ENCODE results near the gene CAMTA1.

Gene CAMTA1

DNA sequence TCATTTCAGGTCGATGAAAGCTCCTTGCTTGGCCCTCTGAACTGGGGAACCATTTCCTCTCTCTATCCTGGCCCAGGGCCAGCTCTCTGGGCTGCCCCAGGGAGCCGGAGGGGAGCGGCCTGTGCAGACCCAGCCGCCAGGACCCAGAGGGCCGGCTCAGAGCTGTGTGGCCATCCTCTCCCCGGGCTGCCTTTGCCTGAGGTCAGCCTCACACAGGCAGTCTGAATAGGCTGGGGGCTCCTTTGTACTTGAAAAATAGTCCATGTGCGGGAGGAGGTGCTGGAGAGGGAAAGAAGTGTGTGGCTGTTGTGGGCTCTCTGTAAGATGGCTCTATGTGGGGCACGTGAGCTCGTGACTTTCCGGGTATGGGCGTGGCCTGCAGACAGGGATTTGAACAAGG lies 710.7 kb downstream of the CAMTA1 start:
- DNase-seq = no peak

DNA sequence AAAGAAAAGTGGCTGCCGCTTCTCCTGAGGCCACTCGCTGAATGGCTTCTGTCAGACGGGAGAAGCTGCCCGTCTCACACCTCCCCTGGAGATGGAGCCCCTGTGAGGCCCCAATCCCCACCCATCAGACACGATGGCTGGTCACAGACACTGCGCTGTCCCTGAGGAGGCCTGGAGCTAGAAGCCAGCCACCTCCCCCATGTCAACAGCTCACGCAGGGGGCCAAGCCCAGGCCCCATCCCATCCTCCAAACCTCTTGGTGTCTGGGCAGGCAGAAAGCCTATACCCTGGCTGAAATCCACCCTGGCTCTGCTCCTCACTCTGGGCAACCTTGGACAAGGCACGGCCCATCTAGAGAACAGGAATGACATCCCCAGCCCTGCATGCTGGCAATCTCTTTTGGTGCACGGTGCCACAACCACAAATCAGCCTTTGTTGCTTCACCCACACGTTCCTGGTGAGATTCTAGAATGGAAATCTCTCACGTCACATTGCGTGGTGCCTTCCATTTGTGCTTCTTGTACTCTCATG lies 711.9 kb downstream of the CAMTA1 start:
- DNase-seq = no peak

DNA sequence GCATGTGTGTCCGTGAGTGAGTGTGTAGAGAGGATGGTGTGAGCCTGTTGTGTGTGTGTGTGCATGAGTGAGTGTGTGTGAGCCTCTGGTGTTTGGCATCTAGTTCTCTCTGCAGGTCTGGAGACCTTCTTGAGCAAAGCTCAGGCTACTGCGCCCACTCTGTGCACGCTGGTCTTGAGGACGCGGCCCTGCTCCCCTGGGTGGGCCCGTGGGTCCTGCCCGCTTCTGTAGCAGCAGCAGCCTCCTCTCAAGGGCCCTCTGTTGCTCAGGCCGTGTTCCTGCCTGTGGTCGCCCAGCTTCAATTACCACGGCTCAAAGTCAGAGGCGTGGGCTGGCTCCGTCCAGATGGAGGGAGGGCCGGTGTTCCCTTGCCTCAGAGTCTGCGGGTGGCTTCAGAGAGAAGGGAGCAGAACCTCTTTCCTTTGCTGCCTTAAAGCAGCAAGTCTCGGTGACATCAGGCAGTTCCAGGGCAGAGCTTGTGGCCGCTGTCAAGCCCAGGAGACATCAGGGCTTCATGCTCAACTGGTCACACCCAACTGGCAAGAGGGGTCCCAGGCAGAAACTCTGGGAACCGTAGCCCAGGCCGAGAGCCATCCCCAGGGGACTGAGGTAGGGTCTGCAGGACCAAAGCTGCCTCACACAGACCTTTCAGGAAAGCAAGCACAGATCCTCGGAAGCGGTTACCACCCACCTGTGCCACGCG lies 715.3 kb downstream of the CAMTA1 start:
- no peak for DNase-seq

DNA sequence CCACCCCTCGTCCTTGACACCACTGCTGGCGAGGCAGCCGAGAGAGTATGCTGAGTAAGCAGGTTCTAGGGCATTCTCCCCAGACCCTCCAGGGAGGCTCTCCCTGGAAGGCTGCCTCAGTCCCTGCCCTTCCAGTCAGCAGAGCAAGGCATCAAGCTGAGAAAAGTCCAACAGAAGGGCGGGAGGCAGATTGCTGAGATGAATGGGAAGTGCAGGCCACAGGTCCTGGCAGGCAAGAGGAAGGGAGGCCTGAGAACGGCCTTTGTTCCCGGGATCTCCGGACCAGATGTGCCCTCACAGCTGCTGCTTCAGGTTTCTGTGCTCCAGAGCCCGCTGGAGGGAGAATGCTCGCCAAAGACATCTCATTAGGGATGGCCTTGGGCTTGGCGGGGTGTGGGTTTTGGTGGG lies 715.8 kb downstream of the CAMTA1 start:
- DNase-seq = no peak

DNA sequence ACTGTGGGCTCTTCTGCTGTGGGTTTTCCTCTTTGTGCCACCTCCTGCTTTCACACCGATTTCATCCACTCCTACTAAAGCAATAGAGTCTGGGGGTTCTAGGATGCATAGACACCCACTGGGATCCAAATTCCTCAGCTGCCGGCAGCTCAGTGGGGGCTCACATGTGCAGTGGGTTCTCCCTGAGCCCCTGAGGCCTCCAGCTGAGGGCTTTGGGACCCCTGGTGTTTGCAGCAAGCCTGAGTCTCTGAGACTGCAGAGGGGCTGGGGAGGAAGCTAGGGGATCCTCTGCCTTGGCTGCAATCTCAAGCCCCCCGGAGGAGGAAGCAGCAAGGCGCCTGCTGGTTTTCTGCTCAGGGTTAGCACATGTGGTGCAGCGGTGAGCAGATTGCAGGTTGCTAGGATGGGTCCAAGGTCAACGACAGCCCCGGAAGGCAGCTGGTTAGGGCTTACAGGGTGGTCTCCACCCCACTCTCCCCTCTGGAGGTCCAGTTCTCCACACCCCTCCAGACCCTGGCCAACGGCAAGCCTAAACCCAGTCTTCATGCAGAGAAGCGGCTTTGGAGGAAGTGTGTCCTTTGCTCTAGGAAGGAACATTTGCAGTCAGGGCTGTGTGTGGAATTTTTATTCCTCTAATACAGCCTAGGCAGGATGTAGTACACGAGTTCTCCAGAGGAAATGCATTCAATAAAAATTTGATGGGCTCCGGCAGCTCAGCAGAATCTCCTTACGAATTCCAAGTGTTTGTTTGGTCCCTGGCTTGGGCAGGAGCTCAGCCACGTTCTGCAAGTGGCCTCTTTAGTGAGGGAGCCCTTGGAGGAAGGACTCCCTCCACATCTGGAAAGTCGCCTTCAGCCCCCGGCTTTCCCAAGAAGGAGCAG lies 716.7 kb downstream of the CAMTA1 start:
- DNase-seq = no peak

DNA sequence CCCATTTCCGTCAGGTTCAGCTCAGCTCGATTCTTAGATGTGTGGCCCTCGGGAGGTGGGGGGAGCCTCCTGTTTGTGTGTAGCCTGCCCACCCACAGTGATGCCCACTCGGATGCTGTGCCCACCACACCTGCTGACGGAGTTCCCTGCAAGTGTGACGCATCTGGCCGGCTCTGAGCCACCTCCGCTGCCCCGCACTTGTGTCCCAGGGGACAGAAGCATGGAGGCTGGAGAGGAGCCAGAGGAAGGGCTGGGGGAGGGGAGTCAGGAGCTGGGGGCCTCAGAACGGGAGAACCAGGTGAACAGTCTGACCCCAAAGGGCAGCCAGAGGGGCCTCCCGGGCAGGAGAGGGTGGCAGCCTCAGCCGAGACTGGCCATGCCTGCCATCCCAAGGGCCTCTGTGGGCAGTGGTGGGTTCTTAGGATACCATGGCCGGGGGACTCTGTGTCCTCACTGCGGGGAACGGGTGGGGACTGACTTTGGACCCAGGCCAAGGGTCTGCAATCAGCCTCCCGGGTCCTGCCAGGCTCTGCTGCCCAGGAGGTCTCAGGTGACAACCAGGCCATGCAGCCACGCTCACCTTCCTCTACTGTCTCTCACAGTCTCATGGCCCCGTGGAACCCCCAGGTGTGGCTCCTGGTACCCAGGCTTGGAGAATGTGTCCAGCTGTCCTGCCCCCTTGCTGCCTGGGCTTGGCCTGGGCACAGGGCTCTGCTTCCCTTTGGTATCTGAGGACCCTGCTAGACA lies 718.6 kb downstream of the CAMTA1 start:
- no peak for DNase-seq

DNA sequence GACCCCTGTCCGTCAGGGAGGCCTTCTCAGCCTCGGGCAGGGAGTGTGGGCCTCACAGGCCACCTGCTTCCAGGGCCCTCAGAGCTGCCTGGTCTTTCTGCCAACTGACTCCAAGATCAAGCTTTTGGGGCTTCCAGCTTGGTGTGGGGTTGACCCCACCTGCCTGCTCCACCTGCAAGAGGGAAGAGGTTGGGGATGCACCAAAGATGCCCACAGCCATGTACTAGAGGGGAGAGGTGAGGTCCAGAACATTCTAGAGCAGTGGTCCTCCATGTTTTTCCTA lies 719.1 kb downstream of the CAMTA1 start:
- DNase-seq = no peak

DNA sequence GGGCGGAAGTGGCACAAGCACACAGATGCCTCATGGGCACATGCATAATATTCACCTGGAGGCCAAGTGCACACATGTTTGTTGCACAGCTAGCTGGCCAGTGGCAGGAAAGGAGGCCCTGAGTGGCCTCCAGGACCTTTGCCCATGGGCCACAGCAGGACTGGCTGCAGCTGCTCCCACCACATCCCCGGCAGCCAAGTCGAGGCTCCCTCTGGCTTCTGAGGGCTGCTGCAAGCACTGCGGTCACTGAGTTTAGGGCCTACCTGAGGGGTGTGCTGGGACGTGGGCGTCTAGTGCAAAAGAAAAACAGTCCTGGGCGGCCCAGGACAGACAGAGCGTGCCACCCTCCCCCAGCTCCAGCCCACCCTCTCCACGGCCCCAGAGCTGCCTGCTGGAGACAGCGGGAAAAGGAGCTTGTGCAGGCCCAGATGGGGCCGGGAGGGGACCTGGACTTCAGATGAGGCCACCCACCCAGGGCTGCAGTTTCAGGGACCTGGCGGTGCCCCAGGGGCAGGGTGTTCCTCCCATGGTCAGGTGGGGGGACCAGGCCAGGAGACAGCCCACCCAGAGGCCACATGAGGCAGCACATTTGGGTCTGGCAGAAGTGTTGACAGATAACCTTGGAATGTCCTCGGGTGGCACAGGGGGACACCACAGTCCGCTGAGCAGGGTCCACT lies 720.0 kb downstream of the CAMTA1 start:
- no peak for DNase-seq

DNA sequence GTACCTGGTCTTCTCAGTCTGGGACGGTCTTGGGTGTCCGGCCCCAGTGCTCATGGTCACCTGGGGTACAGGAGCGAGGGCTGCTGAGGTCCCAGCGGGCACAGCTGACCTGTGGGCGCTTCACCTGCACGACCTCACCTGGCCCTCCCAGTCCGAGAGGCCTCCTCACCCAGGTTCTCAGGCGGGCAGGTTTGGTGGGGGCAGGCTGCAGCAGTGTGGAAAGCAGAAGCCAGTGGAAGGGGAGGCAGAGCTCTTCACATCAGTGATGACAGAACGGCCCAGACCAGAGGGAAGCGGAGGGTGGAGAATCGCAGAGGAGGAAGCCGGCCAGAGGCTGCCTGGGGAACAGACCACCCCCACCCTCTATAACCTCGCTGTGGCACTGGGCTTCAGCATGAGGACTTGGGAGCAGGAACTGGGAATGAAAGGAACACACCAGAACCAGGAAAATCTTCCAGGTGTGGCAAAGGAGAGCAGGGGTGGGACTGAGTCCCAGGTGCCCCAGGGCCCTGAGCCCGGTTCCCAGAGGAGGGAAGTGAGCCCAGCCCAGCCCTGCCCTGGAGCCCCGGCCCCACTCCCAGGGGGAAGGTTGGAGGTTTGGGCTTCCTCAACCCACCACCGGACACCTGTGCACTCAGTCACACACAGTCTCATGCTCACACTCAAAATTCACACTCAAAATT lies 720.7 kb downstream of the CAMTA1 start:
- no peak for DNase-seq

DNA sequence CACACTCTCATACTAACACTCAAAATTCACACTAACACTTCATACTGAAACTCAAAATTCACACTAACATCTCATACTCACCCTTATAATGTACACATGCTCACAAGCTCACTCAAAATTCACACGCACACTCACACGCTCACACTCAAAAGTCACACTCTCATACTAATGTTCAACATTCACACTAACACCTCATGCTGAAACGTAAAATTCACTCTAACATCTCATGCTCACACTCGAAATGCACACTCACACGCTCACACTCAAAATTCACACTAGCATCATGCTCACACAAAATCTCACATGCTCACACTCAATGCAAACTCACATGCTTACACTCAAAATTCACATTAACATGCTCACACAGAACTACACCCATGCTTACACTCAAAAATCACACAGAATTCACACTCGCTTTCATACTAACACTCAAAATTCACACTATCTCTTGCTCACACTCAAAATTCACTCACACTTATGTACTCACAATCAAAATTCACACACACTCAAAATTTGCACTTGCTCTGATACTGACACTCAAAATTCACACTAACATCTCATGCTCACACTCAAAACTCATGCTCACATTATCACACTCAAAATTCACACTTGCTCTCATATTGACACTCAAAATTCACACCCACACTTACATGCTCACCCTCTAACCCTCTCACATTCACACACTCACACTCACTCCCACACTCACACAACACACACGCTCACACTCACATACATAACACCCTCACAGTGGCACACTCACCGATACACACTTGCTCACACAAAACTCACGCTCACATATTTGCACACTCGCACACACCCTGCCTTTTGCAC lies 721.4 kb downstream of the CAMTA1 start:
- DNase-seq = no peak

DNA sequence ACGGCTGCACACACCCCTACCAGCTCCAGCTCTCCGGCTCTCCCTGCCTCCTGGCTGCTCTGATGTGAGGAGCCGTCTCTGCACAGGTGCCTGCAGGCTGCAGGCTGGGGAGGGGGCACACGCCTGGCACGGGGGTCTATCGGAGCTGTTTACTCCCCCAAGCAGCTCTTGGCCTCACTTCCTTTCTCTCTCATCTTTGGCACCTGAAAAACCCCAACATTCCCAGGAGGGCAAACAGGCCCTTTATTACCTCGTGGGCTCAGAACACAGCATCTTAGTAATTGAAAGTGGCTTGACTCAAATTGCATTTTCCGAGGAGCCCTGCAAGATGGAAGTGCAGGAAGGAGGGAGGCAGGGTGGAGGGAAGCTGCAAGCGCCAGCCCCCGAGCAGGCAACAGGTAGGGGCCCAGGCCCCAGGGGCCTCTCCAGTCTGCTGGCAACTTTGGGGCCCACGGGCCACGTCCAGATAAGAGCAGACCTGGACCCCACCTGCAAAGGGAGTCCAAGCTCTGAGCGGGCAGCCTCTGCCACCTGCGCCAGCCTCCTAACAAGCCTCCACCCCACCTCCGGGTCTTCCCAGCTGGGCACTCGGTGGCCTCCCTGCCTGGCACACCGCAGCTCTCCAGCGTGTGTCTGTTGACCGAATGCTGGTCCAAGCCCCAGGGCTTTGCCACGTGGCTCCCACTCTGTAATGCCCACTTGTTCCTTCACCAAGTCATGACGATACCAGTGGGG lies 722.2 kb downstream of the CAMTA1 start:
- DNase-seq = no peak

DNA sequence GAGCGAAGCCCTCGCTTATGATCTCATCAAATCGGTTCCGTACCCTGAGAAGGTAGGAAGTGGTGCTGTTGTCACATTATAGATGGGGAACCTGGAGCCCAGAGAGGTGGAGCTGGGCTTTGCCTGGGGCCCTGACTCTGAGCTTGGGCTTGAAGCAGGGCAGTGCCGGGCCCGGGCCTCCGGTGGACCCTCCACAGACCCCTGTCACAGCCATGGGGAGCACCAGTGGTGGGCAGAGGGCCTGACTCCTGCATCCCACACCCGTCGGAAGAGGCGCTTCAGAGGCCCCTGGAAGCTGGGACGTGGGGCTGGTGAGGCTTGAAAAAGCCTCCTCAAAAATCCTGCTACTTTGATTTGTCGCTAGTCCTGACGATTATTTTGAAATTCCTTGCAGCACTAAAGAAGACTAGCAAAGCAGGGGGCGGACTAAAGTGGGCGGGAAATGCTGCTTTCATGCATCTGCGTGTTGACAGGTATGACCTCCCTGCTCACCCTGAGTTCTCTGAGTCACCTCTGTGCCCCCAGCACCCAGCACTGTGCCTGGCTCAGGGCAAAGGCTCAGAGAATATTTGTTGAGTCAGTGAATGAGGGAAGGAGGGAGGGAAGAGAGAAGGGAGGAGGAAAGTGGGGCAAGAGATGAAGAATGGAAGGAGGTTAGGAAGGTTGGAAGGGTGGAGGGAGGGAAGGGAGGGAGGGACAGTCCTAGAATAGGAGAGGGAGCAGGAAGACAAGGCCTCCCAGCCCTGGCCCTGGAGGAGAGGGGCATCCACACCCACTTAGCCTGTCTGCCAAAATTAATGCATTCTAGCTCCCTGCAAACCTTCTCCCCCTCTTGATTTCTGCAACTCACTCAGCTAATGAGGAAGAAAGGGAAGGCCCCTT lies 723.0 kb downstream of the CAMTA1 start:
- no peak for DNase-seq

DNA sequence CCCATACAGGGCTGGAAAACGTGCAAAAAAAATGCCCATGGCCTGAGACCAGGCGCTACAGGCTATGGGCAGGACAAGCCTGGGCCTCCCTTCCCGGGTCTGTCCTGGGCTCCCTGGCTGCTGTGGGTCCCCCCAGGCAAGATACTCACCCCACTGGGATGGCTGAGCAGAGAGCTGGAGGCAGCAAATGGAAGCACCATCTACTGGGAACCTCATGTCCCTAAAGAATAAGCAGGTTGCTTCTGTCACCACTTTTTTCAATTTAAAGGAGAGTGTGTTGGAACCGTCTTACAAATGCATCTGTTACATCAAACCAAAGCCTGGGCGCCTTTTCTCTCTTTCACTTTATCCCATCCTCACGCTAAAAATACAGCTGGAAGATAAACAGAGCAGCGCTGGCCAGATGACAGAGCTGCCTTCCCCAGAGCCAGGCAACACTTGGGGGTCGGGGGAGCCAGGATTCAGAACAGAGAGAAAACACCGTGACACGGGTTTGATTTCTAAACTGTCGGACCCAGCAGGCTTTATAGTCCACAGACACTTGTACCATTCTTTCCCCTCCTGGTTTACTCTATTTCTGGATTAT lies 723.8 kb downstream of the CAMTA1 start:
- DNase-seq = no peak

DNA sequence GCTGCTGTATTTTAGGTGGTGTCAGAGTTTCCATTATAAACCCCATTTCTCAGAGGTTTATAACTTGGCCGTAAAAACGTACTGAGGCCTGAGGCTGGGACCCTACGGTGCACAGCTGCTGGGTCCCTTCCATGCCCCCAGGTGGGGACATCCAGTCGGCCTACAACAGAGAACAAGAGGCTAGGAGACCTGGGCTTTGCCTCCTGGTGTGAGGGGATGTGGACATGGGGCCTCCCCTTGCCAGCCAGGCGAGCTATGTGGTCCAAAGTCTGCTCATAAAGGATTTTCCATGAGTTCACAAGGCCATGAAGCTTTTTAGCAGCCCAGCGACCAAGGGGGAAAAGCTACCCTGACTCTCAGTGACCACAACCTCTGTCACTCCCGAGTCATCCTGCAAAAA lies 724.3 kb downstream of the CAMTA1 start:
- no peak for DNase-seq

DNA sequence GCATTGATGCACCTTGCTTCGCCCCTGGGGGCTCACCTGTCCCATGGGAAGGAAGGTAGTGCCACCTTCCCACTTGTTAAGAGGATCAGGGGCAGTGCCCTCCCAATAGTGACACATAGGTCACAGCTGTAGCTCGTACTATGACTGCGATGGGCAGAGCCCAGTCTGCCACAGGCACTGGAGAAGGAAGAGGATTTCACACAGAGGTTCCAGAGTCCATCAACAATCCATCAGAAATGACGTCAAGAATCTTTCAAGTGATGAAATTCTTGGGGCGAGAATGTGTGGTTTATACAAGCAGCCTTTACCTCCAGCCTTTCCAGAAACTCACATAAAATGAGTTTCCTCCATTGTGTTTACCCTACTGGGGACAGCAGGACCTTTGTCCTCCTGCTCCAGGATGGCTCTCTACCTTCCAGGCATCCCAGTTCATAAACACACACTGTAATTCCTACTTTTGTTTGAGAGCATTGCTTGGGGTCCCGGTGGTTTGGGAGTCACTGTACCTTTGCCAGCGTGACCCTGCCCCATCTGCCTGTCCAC lies 725.2 kb downstream of the CAMTA1 start:
- no peak for DNase-seq

DNA sequence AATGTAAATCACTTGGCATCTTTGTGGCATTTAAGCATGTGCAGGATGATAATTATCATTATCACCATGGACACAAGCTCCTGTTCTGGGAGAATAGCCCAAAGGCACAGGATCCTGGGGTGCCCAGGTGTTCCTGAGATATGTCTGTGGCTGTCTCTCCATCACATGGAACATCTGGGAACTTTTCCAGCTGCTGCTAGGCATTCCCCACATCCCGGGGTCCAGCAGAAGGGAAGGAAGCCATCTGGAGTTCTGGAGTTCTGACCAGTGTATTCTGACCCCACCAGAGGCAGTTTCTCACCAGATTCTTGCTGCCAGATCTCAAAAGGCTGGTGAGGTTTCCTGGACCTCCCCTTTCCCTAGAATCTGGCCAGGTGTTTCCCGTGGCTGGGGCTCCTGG lies 726.1 kb downstream of the CAMTA1 start:
- DNase-seq = no peak

DNA sequence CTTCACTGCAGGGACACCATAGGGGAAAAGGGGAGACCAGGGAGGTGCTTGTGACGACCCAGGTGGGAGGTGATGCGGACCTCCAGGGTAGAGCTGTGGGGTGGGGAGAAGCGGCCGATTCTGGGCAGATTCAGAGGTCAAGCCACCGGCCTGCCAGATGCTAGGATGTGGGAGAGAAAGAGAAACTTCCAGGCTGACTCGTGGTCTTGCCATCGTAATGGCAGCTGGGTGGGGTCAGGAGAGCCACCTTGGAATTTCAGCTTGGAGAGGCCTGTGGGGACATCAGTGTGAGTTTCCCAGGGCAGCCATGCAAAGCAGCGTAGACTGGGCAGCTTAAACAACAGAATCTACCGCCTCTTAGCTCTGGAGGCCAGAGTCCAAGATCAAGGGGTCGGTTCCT lies 727.8 kb downstream of the CAMTA1 start:
- no peak for DNase-seq

DNA sequence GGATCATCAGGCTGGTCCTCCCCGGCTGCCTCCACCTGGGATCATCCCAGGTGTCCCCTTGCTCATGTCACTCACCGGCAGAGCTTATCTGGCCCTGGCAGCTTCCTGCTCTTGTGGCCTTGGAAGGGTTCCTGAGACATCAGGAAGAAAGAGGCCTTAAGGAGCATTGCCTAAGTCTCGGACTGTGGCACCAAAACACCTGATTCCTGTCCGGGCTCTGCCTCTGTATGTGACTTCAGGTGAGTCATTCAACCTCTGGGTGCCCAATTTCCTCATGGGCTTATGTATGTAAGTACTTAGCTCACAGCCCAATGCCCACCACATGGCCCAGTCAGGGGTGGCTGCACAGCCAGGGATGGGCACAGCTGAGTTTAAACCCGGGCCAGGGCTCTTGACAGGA lies 729.9 kb downstream of the CAMTA1 start:
- DNase-seq = no peak

DNA sequence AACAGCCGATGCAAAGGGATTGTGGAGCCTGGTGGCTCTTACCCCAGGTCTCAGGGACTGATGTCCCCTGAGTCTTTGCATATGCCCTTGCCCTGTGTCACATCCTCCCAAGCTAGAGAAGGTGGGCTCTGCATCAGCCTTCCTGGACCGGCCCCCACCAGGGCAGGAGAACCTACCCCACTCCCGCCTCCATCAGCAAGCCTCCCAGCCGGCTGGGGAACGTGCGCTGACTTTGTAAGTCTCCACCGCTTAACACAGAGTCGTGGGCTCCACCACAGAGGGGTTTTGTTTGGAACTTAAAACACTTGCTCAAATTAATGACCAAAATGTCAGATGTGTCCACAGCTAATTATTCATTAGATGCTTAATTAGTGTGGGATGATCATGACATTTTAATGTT lies 730.6 kb downstream of the CAMTA1 start:
- no peak for DNase-seq

Measured in 8988T (cell line).